Suprapubic skin (tissue), 4 donors: ENCODE results near the gene FMN1. TPM values are rescaled to one million over a fixed set of nuclear protein-coding genes. Genes with fewer than 3 reads are reported as not detected.
A peak's percentile ranks its signal among the peaks of the same experiment; 100 is the strongest.

ENCODE experiments used
- DNase-seq, 2 donors: peaks; one replicate each; pipeline ENCODE4 v3.0.0-alpha.2; 2019; ENCODE audit warnings: low spot score in 2 of 2
- H3K27ac ChIP-seq: fragments of 200-600 bp; sonication (generic); one replicate; pipeline ENCODE4 v1.5.1; 2019
- H3K27me3 ChIP-seq: fragments of 200-600 bp; sonication (generic); one replicate; pipeline ENCODE4 v1.5.1; 2019
- H3K36me3 ChIP-seq: fragments of 200-600 bp; sonication (generic); one replicate; pipeline ENCODE4 v1.5.1; 2019
- H3K4me1 ChIP-seq: fragments of 200-600 bp; sonication (generic); one replicate; pipeline ENCODE4 v1.5.1; 2019
- H3K4me3 ChIP-seq: fragments of 200-600 bp; sonication (generic); one replicate; pipeline ENCODE4 v1.5.1; 2019; ENCODE audit warnings: mild to moderate bottlenecking
- H3K9me3 ChIP-seq: fragments of 200-600 bp; sonication (generic); one replicate; pipeline ENCODE4 v1.5.1; 2019
- CTCF ChIP-seq, 2 donors: fragments of 200-600 bp in 1 of 2; fragments of 450-650 bp in 1 of 2; sonication (generic) in 1 of 2; IDR thresholded peaks; one replicate each; pipeline ENCODE4 v1.5.1; 2016 to 2019; ENCODE audit warnings: antibody characterized with exemption in 2 of 2, mild to moderate bottlenecking in 1 of 2, moderate library complexity in 1 of 2
- EP300 ChIP-seq: sonication (generic); formaldehyde crosslinking; IDR thresholded peaks from one replicate; pipeline ENCODE4 v1.6.1; 2017; ENCODE audit warnings: antibody characterized with exemption
- POLR2A ChIP-seq, 2 donors: fragments of 450-650 bp; IDR thresholded peaks; one replicate each; pipeline ENCODE4 v1.6.1; 2017; ENCODE audit warnings: antibody characterized with exemption in 2 of 2, mild to moderate bottlenecking in 2 of 2, moderate library complexity in 2 of 2
- POLR2AphosphoS5 ChIP-seq, 3 donors: sonication (generic); formaldehyde crosslinking; IDR thresholded peaks; one replicate each; pipeline ENCODE4 v1.6.1; 2017; ENCODE audit warnings: antibody characterized with exemption in 3 of 3
- WGBS: methylation state at CpG from one replicate; pipeline ENCODE4 v1.1.5; 2018; 5-methylcytosine and 5-hydroxymethylcytosine counted together
- total RNA-seq, 4 donors: library from RNA; depleted of rRNA; stranded (reverse); fragments of >200 nt; gene quantifications; one replicate each; pipeline ENCODE4 v1.1.0, GENCODE V29; 2016

Gene FMN1, protein sequence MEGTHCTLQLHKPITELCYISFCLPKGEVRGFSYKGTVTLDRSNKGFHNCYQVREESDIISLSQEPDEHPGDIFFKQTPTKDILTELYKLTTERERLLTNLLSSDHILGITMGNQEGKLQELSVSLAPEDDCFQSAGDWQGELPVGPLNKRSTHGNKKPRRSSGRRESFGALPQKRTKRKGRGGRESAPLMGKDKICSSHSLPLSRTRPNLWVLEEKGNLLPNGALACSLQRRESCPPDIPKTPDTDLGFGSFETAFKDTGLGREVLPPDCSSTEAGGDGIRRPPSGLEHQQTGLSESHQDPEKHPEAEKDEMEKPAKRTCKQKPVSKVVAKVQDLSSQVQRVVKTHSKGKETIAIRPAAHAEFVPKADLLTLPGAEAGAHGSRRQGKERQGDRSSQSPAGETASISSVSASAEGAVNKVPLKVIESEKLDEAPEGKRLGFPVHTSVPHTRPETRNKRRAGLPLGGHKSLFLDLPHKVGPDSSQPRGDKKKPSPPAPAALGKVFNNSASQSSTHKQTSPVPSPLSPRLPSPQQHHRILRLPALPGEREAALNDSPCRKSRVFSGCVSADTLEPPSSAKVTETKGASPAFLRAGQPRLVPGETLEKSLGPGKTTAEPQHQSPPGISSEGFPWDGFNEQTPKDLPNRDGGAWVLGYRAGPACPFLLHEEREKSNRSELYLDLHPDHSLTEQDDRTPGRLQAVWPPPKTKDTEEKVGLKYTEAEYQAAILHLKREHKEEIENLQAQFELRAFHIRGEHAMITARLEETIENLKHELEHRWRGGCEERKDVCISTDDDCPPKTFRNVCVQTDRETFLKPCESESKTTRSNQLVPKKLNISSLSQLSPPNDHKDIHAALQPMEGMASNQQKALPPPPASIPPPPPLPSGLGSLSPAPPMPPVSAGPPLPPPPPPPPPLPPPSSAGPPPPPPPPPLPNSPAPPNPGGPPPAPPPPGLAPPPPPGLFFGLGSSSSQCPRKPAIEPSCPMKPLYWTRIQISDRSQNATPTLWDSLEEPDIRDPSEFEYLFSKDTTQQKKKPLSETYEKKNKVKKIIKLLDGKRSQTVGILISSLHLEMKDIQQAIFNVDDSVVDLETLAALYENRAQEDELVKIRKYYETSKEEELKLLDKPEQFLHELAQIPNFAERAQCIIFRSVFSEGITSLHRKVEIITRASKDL (N-terminal part only)
- total RNA-seq: 10 to 100 TPM; 19.8 to 47.3 (median 33.1) TPM

GRCh38 chr15:33194704-33195670 is at the start of gene FMN1:
FMN1 (minus strand) TSS chr15:33194714; CDS start chr15:33154914, 39,800 bp downstream.
- WGBS: 12% methylated on average over 34 of the region's 46 CpGs
- no peaks in the 10 kb centered on the region for H3K27me3 ChIP-seq
- H3K27ac ChIP-seq: peak within 1 kb of the TSS; percentile 61
- peak; percentile 95 for DNase-seq
- no peaks in the 10 kb centered on the region for H3K36me3 ChIP-seq
- no peaks in the 10 kb centered on the region for H3K9me3 ChIP-seq
- no peak for TF ChIP-seq CTCF (IDR thresholded peaks at IDR 0.05)
- no peak for TF ChIP-seq POLR2A (IDR thresholded peaks at IDR 0.05)
- TF ChIP-seq EP300: no peak
- no peak for TF ChIP-seq POLR2AphosphoS5 (IDR thresholded peaks at IDR 0.05)
- peaks cover 10% of the 10 kb centered on the region for H3K4me1 ChIP-seq
- H3K4me3 ChIP-seq: peak within 1 kb of the TSS; percentile 64

- 71% methylated on average over 1 of the region's 1 CpG for WGBS
- TF ChIP-seq POLR2AphosphoS5 (IDR thresholded peaks at IDR 0.05) (no peak), CTCF (IDR thresholded peaks at IDR 0.05) (no peak), POLR2A (IDR thresholded peaks at IDR 0.05) (no peak), EP300 (no peak)
- DNase-seq: no peak
- no peak overlapping the region for H3K27ac ChIP-seq
- peaks cover 3% of the 10 kb centered on the region for H3K27me3 ChIP-seq
- peaks cover 5% of the 10 kb centered on the region for H3K4me1 ChIP-seq
- H3K36me3 ChIP-seq: no peaks in the 10 kb centered on the region
- no peak overlapping the region for H3K4me3 ChIP-seq
- no peaks in the 10 kb centered on the region for H3K9me3 ChIP-seq
These were observed 49.4 kb upstream of the FMN1 start for GRCh38 chr15:33243869-33244268.

GRCh38 chr15:33243393-33243792 is 48.9 kb upstream of the FMN1 start:
- peaks cover 3% of the 10 kb centered on the region for H3K27me3 ChIP-seq
- DNase-seq: no peak
- no peaks in the 10 kb centered on the region for H3K9me3 ChIP-seq
- H3K36me3 ChIP-seq: no peaks in the 10 kb centered on the region
- H3K27ac ChIP-seq: no peak overlapping the region
- WGBS: 92% methylated on average over 2 of the region's 2 CpGs
- TF ChIP-seq CTCF (IDR thresholded peaks at IDR 0.05) (no peak), EP300 (no peak), POLR2AphosphoS5 (IDR thresholded peaks at IDR 0.05) (no peak), POLR2A (IDR thresholded peaks at IDR 0.05) (no peak)
- peaks cover 5% of the 10 kb centered on the region for H3K4me1 ChIP-seq
- H3K4me3 ChIP-seq: no peak overlapping the region

DNA sequence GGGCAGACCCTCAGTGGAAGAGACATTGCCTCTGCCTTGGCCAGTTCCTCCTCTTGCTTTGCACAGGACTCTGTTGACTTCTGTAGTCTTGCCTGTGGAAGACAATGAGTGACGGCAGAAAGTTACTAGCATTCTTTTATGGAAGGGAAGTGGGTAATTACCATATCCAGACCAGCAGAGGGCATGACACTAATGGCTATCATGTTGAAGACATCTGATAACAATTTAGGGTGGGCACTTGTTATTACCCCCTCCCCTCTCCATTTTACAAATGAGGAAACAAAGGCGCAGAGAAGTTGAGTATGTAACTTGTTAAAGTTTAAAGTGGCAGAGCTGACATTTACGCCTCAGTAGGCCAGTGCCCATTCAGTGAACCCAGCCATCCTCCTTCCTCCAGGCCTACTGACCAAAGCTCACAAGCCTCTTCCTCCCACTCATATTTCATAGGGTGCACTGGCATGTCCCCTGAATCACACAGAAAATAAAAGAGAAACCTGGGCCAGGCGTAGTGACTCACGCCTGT is 48.2 kb upstream of the FMN1 start:
- Histone ChIP-seq H3K9me3 (no peaks in the 10 kb centered on the region), H3K4me1 (peaks cover 5% of the 10 kb centered on the region), H3K36me3 (no peaks in the 10 kb centered on the region), H3K4me3 (no peak overlapping the region), H3K27me3 (no peaks in the 10 kb centered on the region), H3K27ac (no peak overlapping the region)
- 88% methylated on average over 5 of the region's 5 CpGs for WGBS
- DNase-seq: no peak
- TF ChIP-seq CTCF (IDR thresholded peaks at IDR 0.05) (peak in 1 of 2 donors; percentile 10), POLR2A (IDR thresholded peaks at IDR 0.05) (no peak), EP300 (no peak), POLR2AphosphoS5 (IDR thresholded peaks at IDR 0.05) (no peak)
